Prostate gland (tissue), 2 donors: ENCODE results near the gene PID1. TPM values are rescaled to one million over a fixed set of nuclear protein-coding genes. Genes with fewer than 3 reads are reported as not detected.

ENCODE experiments used
- DNase-seq: peaks from one replicate; pipeline ENCODE4 v3.0.0-alpha.2; 2019; ENCODE audit warnings: low spot score
- H3K27ac ChIP-seq, 2 donors: fragments of 200-600 bp; sonication (generic); 2 replicates each; pipeline ENCODE4 v1.5.1; 2017 to 2019
- H3K27me3 ChIP-seq: fragments of 200-600 bp; sonication (generic); replicated peaks from 2 replicates; pipeline ENCODE4 v1.5.1; 2019; ENCODE audit not compliant: insufficient read depth
- H3K36me3 ChIP-seq, 2 donors: fragments of 200-600 bp; sonication (generic); 1 replicate in 1 of 2; 2 replicates in 1 of 2; pipeline versions ENCODE4 v1.5.1 to v1.8.1; 2017 to 2019
- H3K4me1 ChIP-seq: fragments of 200-600 bp; sonication (generic); replicated peaks from 2 replicates; pipeline ENCODE4 v1.5.1; 2019
- H3K4me3 ChIP-seq, 2 donors: fragments of 200-600 bp; sonication (generic); 2 replicates each; pipeline ENCODE4 v1.5.1; 2017 to 2019
- H3K9me3 ChIP-seq: fragments of 200-600 bp; sonication (generic); 2 replicates; pipeline ENCODE4 v1.5.1; 2017
- CTCF ChIP-seq, 4 experiments: fragments of 200-600 bp in 2 of 4; fragments of 450-650 bp in 2 of 4; sonication (generic) in 2 of 4; IDR thresholded peaks; 1 replicate in 3 of 4; 2 replicates in 1 of 4; pipeline ENCODE4 v1.5.1; 2016 to 2019; ENCODE audit warnings: antibody characterized with exemption in 4 of 4, mild to moderate bottlenecking in 2 of 4, moderate library complexity in 2 of 4
- POLR2A ChIP-seq: fragments of 450-650 bp; IDR thresholded peaks from one replicate; pipeline ENCODE4 v1.6.1; 2016; ENCODE audit warnings: antibody characterized with exemption, mild to moderate bottlenecking
- POLR2AphosphoS5 ChIP-seq: sonication (generic); formaldehyde crosslinking; IDR thresholded peaks from one replicate; pipeline ENCODE4 v1.6.1; 2017; ENCODE audit warnings: antibody characterized with exemption
- WGBS: methylation state at CpG from one replicate; pipeline ENCODE4 v1.1.5; 2018; 5-methylcytosine and 5-hydroxymethylcytosine counted together
- intact Hi-C: fragments of 100-400 bp; cut with DNase I; formaldehyde crosslinking; loops from one replicate; pipeline ENCODE4 v1.14.2; 2022
- total RNA-seq, 2 donors: library from RNA; depleted of rRNA; stranded (reverse); fragments of >200 nt; gene quantifications; one replicate each; pipeline ENCODE4 v1.1.0, GENCODE V29; 2016

Gene PID1
- 10 to 100 TPM; 14.0 to 21.0 TPM for total RNA-seq

GRCh38 chr2:229270551-229271410 is at the start of gene PID1:
Gene PID1, minus strand, starts transcription at chr2:229271287. Its CDS starts 244 bp downstream, at chr2:229271043.
- Histone ChIP-seq H3K4me1 (peaks cover 5% of the 10 kb centered on the region), H3K27ac (peak within 1 kb of the TSS; percentile 65 to 70), H3K9me3 (no peaks in the 10 kb centered on the region), H3K27me3 (no peaks in the 10 kb centered on the region), H3K36me3 (no peaks in the 10 kb centered on the region), H3K4me3 (peak within 1 kb of the TSS; percentile 71 to 81)
- intact Hi-C loops = loop anchor here (5.0 to 10.0 kb wide), 6 partner anchors 138 to 1378 kb away; no protein-coding TSS in a partner anchor
- no peak for TF ChIP-seq POLR2A
- TF ChIP-seq CTCF (IDR thresholded peaks at IDR 0.05) = no peak
- TF ChIP-seq POLR2AphosphoS5 = no peak
- WGBS = 5% methylated on average over 40 of the region's 68 CpGs
- DNase-seq = no peak

DNA sequence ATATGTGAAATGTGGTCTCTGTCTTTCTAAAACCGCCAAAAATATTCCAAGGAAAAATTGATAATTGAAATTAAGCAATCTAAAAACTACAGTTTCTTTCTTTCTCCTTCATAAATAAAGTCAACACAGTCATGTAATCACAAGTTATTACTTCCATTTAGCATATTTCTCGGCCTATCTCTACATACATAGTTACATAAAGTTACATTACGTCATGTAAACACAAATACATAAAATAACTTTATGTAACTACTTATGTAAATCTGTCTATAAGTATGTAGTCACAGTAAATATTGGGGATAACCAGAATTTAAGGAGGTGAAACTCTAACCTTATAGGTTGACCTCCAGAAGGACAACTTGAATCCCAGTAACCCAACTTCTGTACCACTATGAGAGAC is 48.5 kb upstream of the PID1 start:
- Histone ChIP-seq H3K4me3 (no peak overlapping the region), H3K9me3 (no peaks in the 10 kb centered on the region), H3K27me3 (no peaks in the 10 kb centered on the region), H3K4me1 (no peaks in the 10 kb centered on the region), H3K36me3 (no peaks in the 10 kb centered on the region), H3K27ac (no peak overlapping the region)
- WGBS = 90% methylated on average over 3 of the region's 3 CpGs
- DNase-seq = no peak
- intact Hi-C loops = no loop called here
- TF ChIP-seq POLR2AphosphoS5 (no peak), POLR2A (no peak), CTCF (IDR thresholded peaks at IDR 0.05) (no peak)

- H3K9me3 ChIP-seq = no peaks in the 10 kb centered on the region
- no peak overlapping the region for H3K4me3 ChIP-seq
- 83% methylated on average over 5 of the region's 5 CpGs for WGBS
- no peak for DNase-seq
- H3K4me1 ChIP-seq = no peaks in the 10 kb centered on the region
- no peaks in the 10 kb centered on the region for H3K27me3 ChIP-seq
- no peaks in the 10 kb centered on the region for H3K36me3 ChIP-seq
- H3K27ac ChIP-seq = no peak overlapping the region
- intact Hi-C loops = no loop called here
- TF ChIP-seq CTCF (IDR thresholded peaks at IDR 0.05) = no peak
- TF ChIP-seq POLR2A = no peak
- TF ChIP-seq POLR2AphosphoS5 = no peak
Observed at GRCh38 chr2:229314117-229314516, 43.0 kb upstream of the PID1 start.

- no peaks in the 10 kb centered on the region for H3K4me1 ChIP-seq
- DNase-seq = no peak
- TF ChIP-seq CTCF (IDR thresholded peaks at IDR 0.05) = no peak
- no peaks in the 10 kb centered on the region for H3K27me3 ChIP-seq
- intact Hi-C loops = no loop called here
- WGBS = 65% methylated on average over 3 of the region's 3 CpGs
- H3K27ac ChIP-seq = no peak overlapping the region
- no peak overlapping the region for H3K4me3 ChIP-seq
- no peaks in the 10 kb centered on the region for H3K36me3 ChIP-seq
- H3K9me3 ChIP-seq = no peaks in the 10 kb centered on the region
Observed at GRCh38 chr2:229313591-229313990, 42.5 kb upstream of the PID1 start.

- H3K36me3 ChIP-seq = no peaks in the 10 kb centered on the region
- intact Hi-C loops = no loop called here
- 39% methylated on average over 2 of the region's 2 CpGs for WGBS
- no peak for TF ChIP-seq POLR2A
- H3K27ac ChIP-seq = no peak overlapping the region
- no peak overlapping the region for H3K4me3 ChIP-seq
- no peaks in the 10 kb centered on the region for H3K27me3 ChIP-seq
- no peaks in the 10 kb centered on the region for H3K9me3 ChIP-seq
- no peaks in the 10 kb centered on the region for H3K4me1 ChIP-seq
- DNase-seq = no peak
Observed at GRCh38 chr2:229301237-229301636, 30.1 kb upstream of the PID1 start.
